Loucy (cell line): ENCODE results near the gene SEMA7A.

Source experiments
- CTCF ChIP-seq: fragments of 200-600 bp; sonication (generic); conservative IDR thresholded peaks from 2 replicates; pipeline ENCODE4 v1.5.1; 2014; ENCODE audit warnings: mild to moderate bottlenecking, antibody characterized with exemption, low read length
- EZH2phosphoT487 ChIP-seq: fragments of 200-600 bp; IDR thresholded peaks from 2 replicates; pipeline ENCODE4 v1.6.1; 2018; ENCODE audit warnings: antibody characterized with exemption, mild to moderate bottlenecking, moderate library complexity, borderline replicate concordance

DNA sequence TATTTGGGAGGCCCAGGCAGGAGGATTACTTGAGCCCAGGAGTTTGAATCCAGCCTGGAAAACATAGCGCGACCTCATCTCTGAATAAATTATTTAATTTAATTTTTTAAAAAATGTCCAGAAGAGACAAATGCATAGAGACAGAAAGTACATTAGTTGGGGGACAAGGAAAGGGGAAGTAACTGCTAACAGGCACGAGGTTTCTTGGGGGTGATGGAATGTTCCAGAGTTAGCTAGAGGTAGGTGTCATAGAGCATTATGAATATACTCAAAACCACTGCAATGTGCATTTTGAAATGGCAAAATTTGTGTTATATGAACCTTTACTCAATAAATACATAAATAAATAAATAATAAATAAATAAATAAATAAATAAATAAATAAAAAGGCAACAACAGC lies 34.7 kb downstream of the SEMA7A start:
- no peak for TF ChIP-seq CTCF
- no peak for TF ChIP-seq EZH2phosphoT487
